MCF 10A (cell line): ENCODE data around the gene DNAH17. TPM values are rescaled to one million over a fixed set of nuclear protein-coding genes. Genes with fewer than 3 reads are reported as not detected.

Experiments
- BruUV-seq: library from RNA; stranded (reverse); fragments of 400-500 nt; replicated peaks from 2 replicates; lab custom pipeline; 2021; lab: Mats Ljungman, UMichigan
- CTCF ChIA-PET: fragments of 300-600 bp; sonication (Branson Sonifier 250); formaldehyde crosslinking; extraction: SDS; loops from one replicate; lab custom pipeline; 2021; ENCODE audit warnings: antibody characterized with exemption, inconsistent platforms; lab: Yijun Ruan, JAX
- POLR2A ChIA-PET: fragments of 300-600, 350-650 bp; sonication (Branson Sonifier 250); formaldehyde crosslinking; extraction: SDS; loops from one replicate; lab custom pipeline; 2020; ENCODE audit warnings: antibody characterized with exemption, inconsistent platforms; lab: Yijun Ruan, JAX
- DNase-seq: peaks from one replicate; pipeline ENCODE4 v3.0.0-alpha.2; 2018; ENCODE audit not compliant: unreplicated experiment
- H3K27ac Mint-ChIP-seq: one replicate; pipeline ENCODE4 v1.8.0; 2022; ENCODE audit warnings: mild to moderate bottlenecking, low read depth, mixed read lengths; ENCODE audit not compliant: unreplicated experiment
- H3K27me3 Mint-ChIP-seq: one replicate; pipeline ENCODE4 v1.8.0; 2022; ENCODE audit warnings: mixed read lengths; ENCODE audit not compliant: insufficient read depth, unreplicated experiment
- H3K36me3 Mint-ChIP-seq: one replicate; pipeline ENCODE4 v1.8.0; 2022; ENCODE audit warnings: mild to moderate bottlenecking, moderate library complexity, mixed read lengths; ENCODE audit not compliant: insufficient read depth, unreplicated experiment
- H3K4me1 Mint-ChIP-seq: one replicate; pipeline ENCODE4 v1.8.0; 2022; ENCODE audit warnings: mixed read lengths; ENCODE audit not compliant: insufficient read depth, unreplicated experiment
- H3K4me3 Mint-ChIP-seq: one replicate; pipeline ENCODE4 v1.8.0; 2022; ENCODE audit warnings: mild to moderate bottlenecking, moderate library complexity, mixed read lengths; ENCODE audit not compliant: unreplicated experiment
- H3K9me3 Mint-ChIP-seq: one replicate; pipeline ENCODE4 v1.8.0; 2022; ENCODE audit warnings: mixed read lengths; ENCODE audit not compliant: unreplicated experiment
- intact Hi-C: fragments of 100-400 bp; cut with micrococcal nuclease; formaldehyde crosslinking; loops from 2 replicates; pipeline ENCODE4 v1.14.1; 2022
- total RNA-seq: library from RNA; stranded (reverse); gene quantifications from 2 replicates; pipeline ENCODE4 v1.2.3, GENCODE V29; 2022
- TF ChIP-seq, protein P1 (sequence below): fragments of 200-600 bp; IDR thresholded peaks from one replicate; pipeline ENCODE4 v1.8.0; 2022; ENCODE audit warnings: antibody characterized with exemption, mild to moderate bottlenecking; ENCODE audit not compliant: unreplicated experiment

Gene DNAH17
- total RNA-seq, 1 experiment from 2014 or later, result not detected

DNA sequence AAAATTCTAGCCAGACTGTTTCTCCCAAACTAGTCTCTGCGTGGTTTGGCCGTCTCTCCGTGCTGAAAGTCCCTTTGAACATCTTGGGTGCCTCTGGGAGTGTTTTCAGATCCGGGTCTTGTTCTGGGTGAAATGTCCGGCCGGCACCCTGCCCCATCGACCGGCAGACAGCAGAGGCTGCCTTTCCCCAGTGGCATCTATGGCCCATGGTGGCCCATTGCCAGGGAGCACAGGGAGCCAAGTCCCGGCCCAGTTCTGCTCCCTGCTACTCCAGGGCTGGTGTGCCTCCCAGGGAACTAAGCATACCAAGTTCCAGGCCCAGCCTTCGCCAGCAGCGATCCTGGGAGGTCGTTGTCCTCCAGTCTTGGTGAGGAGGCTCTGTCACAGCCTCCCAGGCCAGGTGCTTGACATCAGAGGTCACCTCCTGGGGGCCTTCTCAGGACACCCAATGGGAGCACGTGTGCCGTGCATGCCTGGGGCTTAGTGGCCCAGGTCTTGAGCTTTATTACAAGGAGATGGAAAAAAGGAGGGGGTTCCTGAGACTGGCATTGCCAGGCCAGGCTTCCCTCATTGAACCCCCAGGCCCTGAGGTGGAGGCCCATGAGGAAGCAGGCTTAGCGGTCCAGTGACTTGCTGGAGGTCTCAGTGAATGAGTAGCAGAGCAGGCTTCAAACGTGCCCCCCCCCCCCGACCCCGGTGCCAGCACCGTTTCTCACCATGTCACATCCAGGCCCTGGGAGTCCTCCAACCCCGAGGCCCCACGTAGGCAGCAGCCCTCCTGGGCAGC, 144.8 kb downstream of the DNAH17 start:
- ChIA-PET POLR2A (no interaction called here), CTCF (interaction anchor here (0.5 to 0.9 kb wide), 3 partner anchors 10 to 443 kb away, joined by 3 read pairs; no protein-coding TSS in a partner anchor)
- BruUV-seq, result no TSS peak
- no peaks in the 10 kb centered on the region for H3K4me1 Mint-ChIP-seq
- H3K27me3 Mint-ChIP-seq, result no peaks in the 10 kb centered on the region
- H3K4me3 Mint-ChIP-seq, result no peak overlapping the region
- H3K9me3 Mint-ChIP-seq, result no peaks in the 10 kb centered on the region
- intact Hi-C loops, result no loop called here
- TF ChIP-seq, protein P1, sequence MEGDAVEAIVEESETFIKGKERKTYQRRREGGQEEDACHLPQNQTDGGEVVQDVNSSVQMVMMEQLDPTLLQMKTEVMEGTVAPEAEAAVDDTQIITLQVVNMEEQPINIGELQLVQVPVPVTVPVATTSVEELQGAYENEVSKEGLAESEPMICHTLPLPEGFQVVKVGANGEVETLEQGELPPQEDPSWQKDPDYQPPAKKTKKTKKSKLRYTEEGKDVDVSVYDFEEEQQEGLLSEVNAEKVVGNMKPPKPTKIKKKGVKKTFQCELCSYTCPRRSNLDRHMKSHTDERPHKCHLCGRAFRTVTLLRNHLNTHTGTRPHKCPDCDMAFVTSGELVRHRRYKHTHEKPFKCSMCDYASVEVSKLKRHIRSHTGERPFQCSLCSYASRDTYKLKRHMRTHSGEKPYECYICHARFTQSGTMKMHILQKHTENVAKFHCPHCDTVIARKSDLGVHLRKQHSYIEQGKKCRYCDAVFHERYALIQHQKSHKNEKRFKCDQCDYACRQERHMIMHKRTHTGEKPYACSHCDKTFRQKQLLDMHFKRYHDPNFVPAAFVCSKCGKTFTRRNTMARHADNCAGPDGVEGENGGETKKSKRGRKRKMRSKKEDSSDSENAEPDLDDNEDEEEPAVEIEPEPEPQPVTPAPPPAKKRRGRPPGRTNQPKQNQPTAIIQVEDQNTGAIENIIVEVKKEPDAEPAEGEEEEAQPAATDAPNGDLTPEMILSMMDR, result no peak
- no peak overlapping the region for H3K27ac Mint-ChIP-seq
- no peak for DNase-seq
- peaks cover 22% of the 10 kb centered on the region for H3K36me3 Mint-ChIP-seq

DNA sequence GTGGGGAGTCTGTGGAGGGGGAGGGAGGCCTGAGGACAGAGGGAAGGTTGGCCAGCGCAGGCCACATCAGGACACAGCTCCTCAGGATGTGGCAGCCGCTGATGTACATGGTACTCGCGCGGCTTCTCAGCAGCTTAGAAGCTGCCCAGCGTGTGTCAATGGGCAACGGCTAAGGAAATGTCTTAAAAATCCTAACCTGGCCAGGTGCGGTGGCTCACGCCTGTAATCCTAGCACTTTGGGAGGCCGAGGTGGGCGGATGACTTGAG, 145.6 kb downstream of the DNAH17 start:
- intact Hi-C loops, result no loop called here
- DNase-seq, result no peak
- TF ChIP-seq, protein P1, result no peak
- H3K36me3 Mint-ChIP-seq, result peaks cover 22% of the 10 kb centered on the region
- no TSS peak for BruUV-seq
- CTCF ChIA-PET, result interaction anchor here (0.6 to 0.9 kb wide), 2 partner anchors 9 to 56 kb away, joined by 3 read pairs; no protein-coding TSS in a partner anchor
- no peak overlapping the region for H3K27ac Mint-ChIP-seq
- H3K9me3 Mint-ChIP-seq, result no peaks in the 10 kb centered on the region
- H3K27me3 Mint-ChIP-seq, result no peaks in the 10 kb centered on the region
- H3K4me1 Mint-ChIP-seq, result no peaks in the 10 kb centered on the region
- no peak overlapping the region for H3K4me3 Mint-ChIP-seq
- POLR2A ChIA-PET, result no interaction called here

DNA sequence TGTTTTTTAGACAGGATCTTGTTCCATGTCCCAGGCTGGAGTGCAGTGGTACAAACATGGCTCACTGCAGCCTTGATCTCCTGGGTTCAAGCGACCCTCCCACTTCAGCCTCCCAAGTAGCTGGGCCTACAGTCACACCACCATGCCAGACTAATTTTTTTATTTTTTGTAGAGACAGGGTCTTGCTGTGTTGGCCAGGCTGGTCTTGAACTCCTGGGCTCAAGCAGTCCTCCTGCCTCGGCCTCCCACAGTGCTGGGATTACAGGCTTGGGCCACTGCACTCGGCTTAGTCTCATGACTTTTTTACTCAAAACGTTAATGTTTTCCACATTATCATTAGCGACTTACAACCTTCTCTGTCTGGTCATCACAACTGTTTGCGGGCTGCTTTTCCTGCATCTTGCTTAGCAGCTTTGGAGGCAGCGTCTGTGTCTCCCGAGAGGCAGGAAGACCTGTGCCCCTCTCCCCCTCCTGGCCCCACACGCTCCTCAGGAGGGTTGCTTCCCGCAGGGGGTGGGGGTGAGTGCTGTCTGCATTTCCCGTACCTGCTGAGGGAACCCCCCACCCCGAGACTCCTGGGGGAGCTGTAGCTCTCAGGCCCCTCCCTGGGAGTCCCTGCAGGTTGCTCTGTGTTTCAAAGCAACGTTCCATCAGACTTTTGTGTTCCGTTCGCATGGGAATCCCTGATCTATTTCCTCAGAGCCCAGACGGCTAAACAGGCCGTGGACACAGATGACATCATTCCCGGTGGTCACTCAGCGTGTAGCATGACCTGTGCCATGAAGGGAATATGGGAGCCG, 146.1 kb downstream of the DNAH17 start:
- CTCF ChIA-PET, result interaction anchor here (0.9 kb wide), 1 partner anchor 9 kb away, joined by 3 read pairs; no protein-coding TSS in a partner anchor
- POLR2A ChIA-PET, result interaction anchor here (0.6 kb wide), 1 partner anchor 1311 kb away, joined by 3 read pairs; no protein-coding TSS in a partner anchor
- Mint-ChIP-seq H3K9me3 (no peaks in the 10 kb centered on the region), H3K4me3 (no peak overlapping the region), H3K4me1 (no peaks in the 10 kb centered on the region), H3K27me3 (no peaks in the 10 kb centered on the region), H3K36me3 (peaks cover 27% of the 10 kb centered on the region), H3K27ac (no peak overlapping the region)
- BruUV-seq, result no TSS peak
- DNase-seq, result no peak
- intact Hi-C loops, result no loop called here
- TF ChIP-seq, protein P1, result no peak

DNA sequence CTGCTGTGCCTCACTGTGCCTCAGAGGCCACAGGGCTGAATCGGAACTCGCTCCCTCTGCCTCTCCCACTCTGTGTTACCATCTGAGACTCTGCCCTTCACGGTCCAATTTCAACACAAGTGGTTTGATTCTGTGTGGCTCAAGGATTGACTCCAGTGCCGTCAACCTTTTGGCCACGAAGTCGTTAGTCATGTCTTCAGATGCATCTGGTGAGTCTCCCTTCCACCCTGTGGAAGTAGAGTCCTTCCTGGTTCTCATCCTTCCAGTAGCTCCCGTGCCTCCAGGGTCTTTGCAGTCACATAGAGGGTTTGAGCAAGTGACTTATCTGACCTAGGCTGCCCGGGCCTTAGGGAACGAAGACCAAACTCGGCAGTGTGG, 147.6 kb downstream of the DNAH17 start:
- ChIA-PET CTCF (no interaction called here), POLR2A (no interaction called here)
- no peaks in the 10 kb centered on the region for H3K27me3 Mint-ChIP-seq
- no peak overlapping the region for H3K4me3 Mint-ChIP-seq
- TF ChIP-seq, protein P1, result no peak
- BruUV-seq, result no TSS peak
- intact Hi-C loops, result no loop called here
- no peaks in the 10 kb centered on the region for H3K9me3 Mint-ChIP-seq
- H3K27ac Mint-ChIP-seq, result no peak overlapping the region
- H3K4me1 Mint-ChIP-seq, result no peaks in the 10 kb centered on the region
- peaks cover 35% of the 10 kb centered on the region for H3K36me3 Mint-ChIP-seq
- DNase-seq, result no peak
